T-helper 17 cell (primary cell): ENCODE results near the gene FAM184B. TPM values are rescaled to one million over a fixed set of nuclear protein-coding genes. Genes with fewer than 3 reads are reported as not detected.
A peak's percentile ranks its signal among the peaks of the same experiment; 100 is the strongest.

Experiments
- ATAC-seq: fragments of 150-1000 bp; cut with Tn5 transposase; 2 replicates; pipeline ENCODE4 v1.10.0; 2021; ENCODE audit warnings: mild to moderate bottlenecking, moderate library complexity
- DNase-seq, 3 donors: peaks; one replicate each; pipeline versions ENCODE4 v3.0.0 to v3.0.0-alpha.2; 2020 to 2021
- H3K9me3 ChIP-seq: one replicate; pipeline ENCODE4 v1.7.0; 2013; ENCODE audit warnings: low read length, mild to moderate bottlenecking; ENCODE audit not compliant: control insufficient read depth, poor library complexity, severe bottlenecking
- H3K27ac Mint-ChIP-seq: one replicate; pipeline ENCODE4 v1.8.0; 2022; ENCODE audit warnings: mild to moderate bottlenecking, moderate library complexity, mixed read lengths
- H3K27me3 Mint-ChIP-seq: one replicate; pipeline ENCODE4 v1.8.0; 2022; ENCODE audit warnings: mixed read lengths
- H3K36me3 Mint-ChIP-seq: one replicate; pipeline ENCODE4 v1.8.0; 2022; ENCODE audit warnings: low read depth, mixed read lengths
- H3K4me1 Mint-ChIP-seq: one replicate; pipeline ENCODE4 v1.8.0; 2022; ENCODE audit warnings: mild to moderate bottlenecking, mixed read lengths
- H3K4me3 Mint-ChIP-seq: one replicate; pipeline ENCODE4 v1.8.0; 2022; ENCODE audit warnings: mild to moderate bottlenecking, moderate library complexity, mixed read lengths
- total RNA-seq, 4 donors: library from RNA in 2 of 4; stranded (reverse) in 2 of 4; gene quantifications; one replicate each; pipeline ENCODE4 v1.2.3 and lab custom pipeline; 2022 to 2026

Gene FAM184B
- total RNA-seq (not detected), total RNA-seq (lab: John Stamatoyannopoulos, UW) (0 to 0.08 reads per million in 2 donors)

DNA sequence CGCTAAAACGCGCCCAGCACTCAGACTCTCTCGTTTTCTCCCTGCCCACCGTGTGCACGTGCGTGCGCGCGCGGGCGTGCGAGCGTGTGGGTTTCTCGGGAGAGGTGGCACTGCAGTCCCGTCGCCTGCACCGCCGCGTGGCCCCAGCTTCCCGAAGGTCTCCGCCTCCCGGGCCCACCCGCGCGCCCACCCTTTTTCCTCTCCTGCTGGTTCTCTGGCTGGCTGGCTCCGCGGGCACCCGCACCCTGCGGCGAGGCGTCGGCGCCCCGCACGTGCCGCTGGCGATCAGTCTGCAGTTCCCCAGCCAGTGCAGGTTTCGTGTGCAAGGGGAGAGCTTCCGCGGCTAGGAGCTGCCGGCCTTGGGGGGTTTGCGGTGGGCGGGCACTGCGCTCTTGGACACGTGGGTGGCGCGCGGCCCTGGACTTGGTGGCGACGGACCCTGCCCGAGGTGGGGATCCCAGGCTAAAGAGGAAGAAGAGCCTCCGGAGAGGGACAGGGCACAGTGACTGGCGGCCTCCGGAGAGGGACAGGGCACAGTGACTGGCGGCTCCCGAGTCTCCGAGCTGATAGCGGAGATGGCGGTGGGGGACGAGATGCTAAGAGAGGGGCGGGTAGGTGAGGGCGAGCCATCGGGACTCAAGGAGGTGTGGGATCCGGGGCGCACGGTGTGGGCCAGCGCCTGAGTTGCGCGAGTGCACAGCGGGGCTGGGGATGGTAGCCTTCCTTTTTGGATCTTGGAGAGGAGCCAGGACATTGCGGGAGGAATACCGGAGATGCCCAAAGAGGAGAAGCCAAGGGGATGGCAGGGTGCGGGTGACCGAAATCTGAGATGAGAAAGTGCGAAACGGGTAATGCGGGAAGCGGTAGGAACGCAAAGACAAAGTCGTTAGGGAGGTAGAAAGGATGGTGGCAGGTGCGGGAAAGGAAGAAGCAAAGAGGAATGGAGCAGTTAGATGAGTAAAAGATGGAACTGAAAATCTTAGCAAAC is at the start of gene FAM184B:
Gene FAM184B, minus strand, starts transcription at position 322 of the 988 bp plus-strand sequence. CDS start 322 bp downstream, outside the sequence.
- ATAC-seq = no peak

DNA sequence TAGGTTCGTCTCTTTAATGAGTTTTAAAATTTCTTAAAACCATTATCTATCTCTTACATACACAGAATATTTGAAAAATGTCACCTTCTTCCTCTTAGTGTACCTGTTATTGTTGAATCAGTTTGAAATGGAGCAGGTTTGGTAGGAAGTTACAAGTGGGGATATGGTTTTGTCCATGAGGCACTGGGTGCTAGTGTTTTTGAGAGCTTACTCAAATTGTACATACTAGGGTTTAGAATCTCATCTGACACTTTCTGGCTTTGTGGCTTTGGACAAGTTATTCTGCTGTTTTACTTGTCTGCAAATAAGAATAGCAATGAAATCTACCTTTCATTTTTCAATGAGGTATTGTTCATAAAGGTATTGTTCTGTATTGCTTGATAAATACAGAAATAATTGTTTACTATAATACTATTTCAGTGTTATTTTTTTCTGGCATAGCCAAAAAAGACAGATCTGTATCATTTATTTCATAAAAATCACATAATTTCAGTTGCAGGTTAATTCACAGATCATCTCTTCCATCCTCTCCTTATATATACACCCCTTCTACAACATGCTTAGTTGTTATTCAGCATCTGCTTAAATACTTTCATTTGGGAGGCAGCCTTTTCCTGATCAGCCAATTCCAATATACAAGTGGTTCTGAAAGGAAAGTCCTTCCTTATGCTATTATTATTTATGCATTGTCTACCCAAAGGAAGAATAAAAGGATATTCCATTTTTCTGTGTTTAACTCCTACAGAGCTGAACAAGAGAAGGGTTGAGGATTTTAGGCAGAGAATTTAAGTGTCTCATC is 42.6 kb upstream of the FAM184B start:
- Mint-ChIP-seq H3K27me3 (no peaks in the 10 kb centered on the region), H3K4me1 (peaks cover 7% of the 10 kb centered on the region), H3K27ac (no peak overlapping the region), H3K36me3 (no peaks in the 10 kb centered on the region), H3K4me3 (no peak overlapping the region)
- H3K9me3 ChIP-seq = no peaks in the 10 kb centered on the region
- ATAC-seq (no peak), DNase-seq (no peak)

More for the DNA sequence above, at the start of gene FAM184B:
- H3K27me3 Mint-ChIP-seq = peaks cover 31% of the 10 kb centered on the region
- DNase-seq = no peak
- H3K4me3 Mint-ChIP-seq = peak within 1 kb of the TSS; percentile 47
- no peaks in the 10 kb centered on the region for H3K9me3 ChIP-seq
- H3K27ac Mint-ChIP-seq = no peak within 1 kb of the TSS
- peaks cover 5% of the 10 kb centered on the region for H3K36me3 Mint-ChIP-seq
- peaks cover 9% of the 10 kb centered on the region for H3K4me1 Mint-ChIP-seq

DNA sequence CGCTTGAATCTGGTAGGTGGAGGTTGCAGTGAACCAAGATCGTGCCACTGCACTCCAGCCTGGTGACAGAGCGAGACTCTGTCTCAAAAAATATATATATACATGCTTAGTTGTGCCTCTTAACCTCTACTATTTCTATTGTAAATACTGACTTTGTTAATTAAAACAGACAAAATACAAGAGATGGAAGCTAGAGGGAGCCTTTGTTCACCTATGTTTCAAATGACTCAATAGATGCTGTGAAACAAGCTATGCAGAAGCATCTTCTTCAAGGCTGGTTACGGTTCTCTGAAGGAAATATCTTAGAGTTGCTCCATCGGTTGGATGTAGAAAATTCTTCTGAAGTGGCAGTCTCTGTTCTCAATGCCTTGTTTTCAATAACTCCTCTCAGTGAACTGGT is 35.6 kb upstream of the FAM184B start:
- ATAC-seq (peak; percentile 95), DNase-seq (no peak)
- Mint-ChIP-seq H3K4me1 (peaks cover 10% of the 10 kb centered on the region), H3K27me3 (no peaks in the 10 kb centered on the region), H3K27ac (peak overlapping the region; percentile 37), H3K36me3 (no peaks in the 10 kb centered on the region), H3K4me3 (no peak overlapping the region)
- no peaks in the 10 kb centered on the region for H3K9me3 ChIP-seq

DNA sequence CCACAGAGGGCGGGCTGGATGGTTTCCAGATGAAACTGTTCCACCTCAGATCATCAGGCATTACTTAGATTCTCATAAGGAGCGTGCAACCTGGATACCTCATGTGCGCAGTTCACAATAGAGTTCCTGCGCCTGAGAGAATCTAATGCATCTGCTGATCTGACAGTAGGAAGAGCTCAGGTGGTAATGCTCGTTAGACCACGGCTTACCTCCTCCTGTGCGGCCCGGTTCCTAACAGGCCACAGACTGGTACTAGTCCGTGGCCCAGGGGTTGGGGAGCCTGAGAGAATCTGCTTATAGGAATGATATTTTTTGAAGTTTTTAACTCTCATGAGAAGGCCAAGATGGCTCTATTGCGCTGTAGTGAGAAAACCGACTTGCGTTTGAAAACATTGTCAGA is 34.7 kb upstream of the FAM184B start:
- peak overlapping the region; percentile 39 for H3K4me3 Mint-ChIP-seq
- peaks cover 17% of the 10 kb centered on the region for H3K4me1 Mint-ChIP-seq
- DNase-seq (no peak), ATAC-seq (no peak)
- no peaks in the 10 kb centered on the region for H3K9me3 ChIP-seq
- no peaks in the 10 kb centered on the region for H3K36me3 Mint-ChIP-seq
- H3K27ac Mint-ChIP-seq = no peak overlapping the region
- H3K27me3 Mint-ChIP-seq = no peaks in the 10 kb centered on the region

DNA sequence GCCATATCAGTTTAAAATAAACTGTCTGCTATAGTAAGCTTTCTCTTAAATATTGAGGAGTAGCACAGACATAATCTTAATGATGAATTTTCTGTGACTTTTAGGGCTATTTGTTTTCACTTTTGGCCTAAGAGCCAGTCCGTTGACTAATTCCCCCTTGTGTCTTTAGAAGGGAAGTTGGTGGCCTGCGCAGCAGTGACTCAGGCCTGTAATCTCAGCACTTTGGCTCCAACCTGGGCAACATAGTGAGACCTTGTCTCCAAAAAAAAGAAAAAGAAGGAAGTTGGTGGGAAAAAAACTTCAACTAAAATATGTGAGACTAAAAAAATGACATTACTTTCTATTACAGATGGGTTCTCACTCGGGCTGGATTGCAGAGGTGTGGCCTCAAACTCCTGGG is 32.7 kb upstream of the FAM184B start:
- DNase-seq = no peak
- ATAC-seq = no peak
- no peaks in the 10 kb centered on the region for H3K9me3 ChIP-seq
- Mint-ChIP-seq H3K4me3 (no peak overlapping the region), H3K27me3 (no peaks in the 10 kb centered on the region), H3K27ac (peak overlapping the region; percentile 54), H3K36me3 (peaks cover 3% of the 10 kb centered on the region), H3K4me1 (peaks cover 33% of the 10 kb centered on the region)

DNA sequence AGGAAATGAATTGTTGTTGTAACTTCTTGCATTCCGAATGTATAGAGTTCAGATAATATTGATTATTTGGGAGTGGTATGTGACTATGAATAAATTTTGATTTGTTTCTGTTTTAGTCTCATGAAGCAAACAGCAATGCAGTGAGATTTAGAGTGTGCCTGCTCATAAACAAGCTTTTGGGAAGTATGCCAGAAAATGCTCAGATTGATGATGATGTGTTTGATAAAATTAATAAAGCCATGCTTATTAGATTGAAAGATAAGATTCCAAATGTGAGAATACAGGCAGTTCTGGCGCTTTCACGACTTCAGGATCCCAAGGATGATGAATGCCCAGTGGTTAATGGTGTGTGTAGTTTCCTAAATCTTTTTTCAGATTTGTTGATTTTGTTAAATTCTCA is 31.4 kb upstream of the FAM184B start:
- ATAC-seq (no peak), DNase-seq (no peak)
- Mint-ChIP-seq H3K27ac (no peak overlapping the region), H3K4me3 (no peak overlapping the region), H3K36me3 (peaks cover 3% of the 10 kb centered on the region), H3K4me1 (peaks cover 41% of the 10 kb centered on the region), H3K27me3 (no peaks in the 10 kb centered on the region)
- no peaks in the 10 kb centered on the region for H3K9me3 ChIP-seq

DNA sequence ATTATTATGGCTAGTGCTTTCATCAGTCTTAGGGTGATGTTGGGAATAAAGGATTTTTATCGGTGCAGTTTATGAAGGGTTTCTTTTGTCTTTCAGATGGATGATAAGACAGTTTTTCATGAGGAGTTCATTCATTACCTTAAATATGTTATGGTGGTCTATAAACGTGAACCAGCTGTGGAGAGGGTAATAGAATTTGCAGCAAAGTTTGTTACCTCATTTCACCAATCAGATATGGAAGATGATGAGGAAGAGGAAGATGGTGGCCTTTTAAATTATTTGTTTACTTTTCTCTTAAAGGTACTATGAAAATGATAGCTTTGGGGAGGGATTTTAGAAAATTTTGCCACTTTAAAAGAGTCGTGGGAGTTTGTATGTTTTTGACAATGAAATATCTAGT is 30.7 kb upstream of the FAM184B start:
- ATAC-seq (no peak), DNase-seq (no peak)
- peak overlapping the region; percentile 100 for H3K4me3 Mint-ChIP-seq
- peaks cover 3% of the 10 kb centered on the region for H3K36me3 Mint-ChIP-seq
- H3K4me1 Mint-ChIP-seq = peaks cover 43% of the 10 kb centered on the region
- H3K9me3 ChIP-seq = no peaks in the 10 kb centered on the region
- H3K27ac Mint-ChIP-seq = peak overlapping the region; percentile 11
- H3K27me3 Mint-ChIP-seq = no peaks in the 10 kb centered on the region

DNA sequence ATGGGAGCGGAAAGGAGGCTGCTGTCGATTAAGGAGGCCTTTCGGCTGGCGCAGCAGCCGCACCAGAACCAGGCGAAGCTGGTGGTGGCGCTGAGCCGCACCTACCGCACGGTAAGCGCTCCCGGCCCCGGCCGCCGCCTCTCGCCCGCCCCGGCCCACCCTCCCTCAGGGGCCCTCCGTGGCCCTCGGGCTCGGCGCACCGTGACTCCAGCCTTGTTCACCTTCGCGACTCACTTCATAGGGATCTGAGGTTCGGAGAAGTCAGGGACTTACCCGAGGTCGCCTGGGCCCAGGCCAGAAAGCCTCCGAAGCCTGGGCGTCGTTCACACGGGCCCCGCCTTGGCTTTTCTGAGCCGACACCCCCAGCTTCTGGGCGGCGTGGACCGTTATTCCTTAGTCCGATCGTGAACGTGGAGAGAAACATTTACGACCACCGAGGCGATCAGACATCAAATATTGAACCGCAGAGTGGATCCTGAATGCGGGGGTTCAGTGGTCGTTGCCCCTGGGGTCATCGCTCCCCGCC is 29.7 kb upstream of the FAM184B start:
- Mint-ChIP-seq H3K36me3 (peaks cover 3% of the 10 kb centered on the region), H3K27ac (peak overlapping the region; percentile 100), H3K4me1 (peaks cover 45% of the 10 kb centered on the region), H3K4me3 (peak overlapping the region; percentile 100), H3K27me3 (no peaks in the 10 kb centered on the region)
- DNase-seq = no peak
- no peaks in the 10 kb centered on the region for H3K9me3 ChIP-seq
- peak; percentile 22 for ATAC-seq

DNA sequence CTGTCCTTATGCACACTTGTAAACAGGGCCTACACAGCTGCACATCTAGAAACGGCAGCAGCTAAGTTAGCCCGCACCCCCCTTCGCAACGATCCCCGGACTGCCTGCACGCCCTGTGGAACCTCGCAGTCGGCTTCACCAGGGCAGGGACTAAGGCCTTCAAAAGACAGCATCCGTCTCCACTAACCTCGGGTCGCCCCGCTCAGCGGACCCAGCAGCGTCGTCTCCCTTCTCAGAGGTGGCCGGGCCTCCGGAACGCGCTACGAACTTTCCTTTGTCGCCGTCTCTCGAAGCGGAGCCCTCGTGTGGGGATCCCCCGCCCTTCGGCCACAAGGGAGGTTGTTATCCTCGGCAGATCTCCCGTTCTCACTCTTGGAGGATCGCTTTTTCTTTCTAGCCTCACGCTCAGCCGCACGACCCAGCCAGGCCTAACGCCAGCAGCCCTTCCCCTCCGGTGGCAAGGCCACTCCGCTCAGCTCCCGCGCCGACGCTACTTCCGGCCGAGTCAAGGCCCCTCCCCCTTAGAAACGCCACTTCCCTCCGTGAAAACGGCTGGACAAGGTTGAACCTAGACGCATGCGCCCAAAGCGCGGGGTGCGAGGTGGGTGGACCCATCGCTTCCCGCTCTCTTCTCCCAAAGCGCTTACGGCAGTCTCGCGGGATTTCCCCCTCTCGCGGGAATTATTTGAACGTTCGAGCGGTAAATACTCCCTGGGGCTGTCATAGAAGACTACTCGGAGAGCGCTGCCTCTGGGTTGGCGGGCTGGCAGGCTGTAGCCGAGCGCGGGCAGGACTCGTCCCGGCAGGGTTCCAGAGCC is 29.0 kb upstream of the FAM184B start, which contains the start of the genes DCAF16 and NCAPG:
Gene DCAF16, minus strand, starts transcription at position 498 of the 818 bp plus-strand sequence. CDS start 6,616 bp downstream, outside the sequence.
Gene NCAPG, plus strand, starts transcription at position 720 of the 818 bp plus-strand sequence. CDS start 99 bp downstream, outside the sequence.
- peak within 1 kb of the TSS; percentile 100 for H3K27ac Mint-ChIP-seq
- peak; percentile 91 for ATAC-seq
- peak within 1 kb of the TSS; percentile 100 for H3K4me3 Mint-ChIP-seq
- DNase-seq = peak; percentile 94 to 99 (median 98)
- peaks cover 50% of the 10 kb centered on the region for H3K4me1 Mint-ChIP-seq
- H3K36me3 Mint-ChIP-seq = peaks cover 3% of the 10 kb centered on the region
- no peaks in the 10 kb centered on the region for H3K9me3 ChIP-seq
- no peaks in the 10 kb centered on the region for H3K27me3 Mint-ChIP-seq

DNA sequence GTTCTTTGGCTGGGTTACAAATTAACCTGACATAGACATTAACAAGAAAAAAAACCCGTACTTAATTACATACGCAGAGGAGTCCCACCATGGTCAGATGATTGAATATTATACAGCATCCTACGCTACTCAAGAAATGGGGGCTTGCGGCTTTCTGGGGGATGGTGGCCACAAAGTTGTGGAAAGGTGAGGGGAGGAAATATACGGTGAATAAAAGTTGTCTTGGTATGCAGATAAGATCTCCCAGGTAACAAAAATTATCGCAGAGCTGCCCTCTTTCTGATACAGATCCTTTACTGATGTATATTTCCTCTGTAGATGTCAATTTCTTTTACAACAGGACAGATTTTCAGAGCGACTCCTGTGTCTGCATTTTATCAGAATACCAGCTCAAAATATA is 28.2 kb upstream of the FAM184B start:
- H3K4me1 Mint-ChIP-seq = peaks cover 50% of the 10 kb centered on the region

DNA sequence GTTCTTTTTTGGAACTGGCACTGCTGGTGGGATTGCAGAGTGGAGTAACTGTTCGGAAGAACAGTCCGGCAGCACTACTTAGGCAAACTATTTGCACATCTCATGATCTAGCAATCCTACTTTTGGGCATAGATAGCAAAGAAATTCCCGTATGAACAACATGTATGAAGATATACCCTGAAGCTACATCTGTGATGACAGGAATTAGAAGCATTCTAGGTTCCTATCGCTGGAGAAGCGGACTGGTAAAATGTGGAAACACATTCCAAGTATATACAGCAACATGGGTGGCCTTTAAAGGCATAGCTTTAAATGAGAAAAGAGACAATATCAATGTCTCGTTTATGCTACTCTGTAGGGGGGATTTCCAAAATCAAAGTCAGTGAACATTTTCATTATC is 26.0 kb upstream of the FAM184B start:
- peaks cover 5% of the 10 kb centered on the region for H3K36me3 Mint-ChIP-seq
- no peaks in the 10 kb centered on the region for H3K27me3 Mint-ChIP-seq
- peaks cover 51% of the 10 kb centered on the region for H3K4me1 Mint-ChIP-seq
- no peaks in the 10 kb centered on the region for H3K9me3 ChIP-seq
- peak overlapping the region; percentile 67 for H3K4me3 Mint-ChIP-seq
- H3K27ac Mint-ChIP-seq = peak overlapping the region; percentile 100
- ATAC-seq (no peak), DNase-seq (no peak)

More for the DNA sequence above, 28.2 kb upstream of the FAM184B start:
- no peak for DNase-seq
- H3K27me3 Mint-ChIP-seq = no peaks in the 10 kb centered on the region
- H3K36me3 Mint-ChIP-seq = peaks cover 3% of the 10 kb centered on the region
- peak overlapping the region; percentile 100 for H3K4me3 Mint-ChIP-seq
- ATAC-seq = no peak
- no peaks in the 10 kb centered on the region for H3K9me3 ChIP-seq
- H3K27ac Mint-ChIP-seq = peak overlapping the region; percentile 100

DNA sequence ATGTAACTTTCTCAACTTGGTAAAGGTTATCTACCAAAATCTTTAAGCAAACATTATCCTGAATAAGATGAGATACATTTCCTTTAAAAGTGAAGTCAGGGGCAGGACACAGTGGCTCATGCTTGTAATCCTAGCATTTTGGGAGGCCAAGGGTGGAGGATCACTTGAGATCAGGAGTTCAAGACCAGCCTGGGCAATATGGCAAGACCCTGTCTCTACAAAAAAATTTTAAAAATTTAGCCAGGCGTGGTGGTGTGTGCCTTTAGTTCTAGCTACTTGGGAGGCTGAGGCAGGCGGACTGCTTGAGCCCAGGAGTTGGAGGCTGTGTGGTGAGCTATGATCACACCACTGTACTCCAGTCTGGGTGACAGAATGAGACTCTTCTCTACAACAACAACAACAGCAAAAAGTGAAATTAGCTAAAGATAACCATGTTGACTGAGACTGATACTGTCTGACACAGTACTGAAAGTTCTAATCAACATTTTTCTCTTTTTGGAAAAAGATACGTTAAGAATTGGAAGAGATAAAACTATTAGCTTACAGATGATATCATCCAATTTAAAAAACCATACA is 24.2 kb upstream of the FAM184B start:
- peaks cover 41% of the 10 kb centered on the region for H3K4me1 Mint-ChIP-seq
- DNase-seq (no peak), ATAC-seq (no peak)
- H3K27ac Mint-ChIP-seq = peak overlapping the region; percentile 70
- peaks cover 5% of the 10 kb centered on the region for H3K36me3 Mint-ChIP-seq
- no peaks in the 10 kb centered on the region for H3K9me3 ChIP-seq
- H3K4me3 Mint-ChIP-seq = no peak overlapping the region
- no peaks in the 10 kb centered on the region for H3K27me3 Mint-ChIP-seq
